HCT116 (cell line): ENCODE measurements around the gene IDH3G.

ENCODE experiments used
- CTCF ChIP-seq, 3 experiments: fragments of 200-600 bp in 1 of 3; sonication (generic) in 1 of 3; IDR thresholded peaks in 2 of 3; conservative IDR thresholded peaks in 1 of 3; 2 replicates each; pipeline ENCODE4 v1.5.1; 2012 to 2017; ENCODE audit warnings: low read depth in 2 of 3, low read length in 2 of 3, antibody characterized with exemption in 1 of 3, borderline replicate concordance in 1 of 3, control low read depth in 1 of 3, mild to moderate bottlenecking in 1 of 3, mixed read lengths in 1 of 3, mixed run types in 1 of 3, moderate library complexity in 1 of 3; ENCODE audit not compliant: insufficient read depth in 1 of 3
- EZH2 ChIP-seq: fragments of 200-600 bp; sonication (generic); IDR thresholded peaks from 2 replicates; pipeline ENCODE4 v1.6.1; 2017; ENCODE audit warnings: antibody characterized with exemption, mixed run types
- EZH2phosphoT487 ChIP-seq: fragments of 200-600 bp; IDR thresholded peaks from 2 replicates; pipeline ENCODE4 v1.6.1; 2018; ENCODE audit warnings: antibody characterized with exemption, borderline replicate concordance
- POLR2A ChIP-seq: IDR thresholded peaks from 2 replicates; pipeline ENCODE4 v1.7.0; 2011; ENCODE audit warnings: borderline replicate concordance; ENCODE audit not compliant: insufficient read depth, insufficient read length; ENCODE audit errors: extremely low read depth
- SP1 ChIP-seq: IDR thresholded peaks from 2 replicates; pipeline ENCODE4 v1.6.1; 2012; ENCODE audit warnings: low read depth
- SRF ChIP-seq: IDR thresholded peaks from 2 replicates; pipeline ENCODE4 v1.6.1; 2012; ENCODE audit warnings: low read depth

- no peak for TF ChIP-seq CTCF (IDR thresholded peaks at IDR 0.05 in 2 of 3, conservative IDR thresholded peaks at IDR 0.05 in 1 of 3; ENCODE audit: borderline replicate concordance in 1 of 3, insufficient read depth in 1 of 3, low read depth in 2 of 3, low read length in 2 of 3)
- TF ChIP-seq POLR2A: no peak
- no peak for TF ChIP-seq SP1
- no peak for TF ChIP-seq EZH2phosphoT487
- TF ChIP-seq EZH2: no peak
- TF ChIP-seq SRF: no peak
Observed at GRCh38 chrX:153784325-153784967, 9.7 kb downstream of the IDH3G start.
